Gastrocnemius medialis (tissue), 4 donors: ENCODE results near the gene NDUFC2.

Experiments used
- CTCF ChIP-seq, 5 experiments: fragments of 450-650 bp in 3 of 5; fragments of 200-600 bp in 2 of 5; sonication (generic) in 2 of 5; IDR thresholded peaks in 4 of 5; conservative IDR thresholded peaks in 1 of 5; 1 replicate in 4 of 5; 2 replicates in 1 of 5; pipeline ENCODE4 v1.5.1; 2016 to 2019; ENCODE audit warnings: antibody characterized with exemption in 5 of 5, mild to moderate bottlenecking in 3 of 5, moderate library complexity in 3 of 5
- POLR2A ChIP-seq, 2 donors: fragments of 450-650 bp; IDR thresholded peaks; one replicate each; pipeline ENCODE4 v1.6.1; 2017; ENCODE audit warnings: antibody characterized with exemption in 2 of 2, mild to moderate bottlenecking in 2 of 2, moderate library complexity in 2 of 2

DNA sequence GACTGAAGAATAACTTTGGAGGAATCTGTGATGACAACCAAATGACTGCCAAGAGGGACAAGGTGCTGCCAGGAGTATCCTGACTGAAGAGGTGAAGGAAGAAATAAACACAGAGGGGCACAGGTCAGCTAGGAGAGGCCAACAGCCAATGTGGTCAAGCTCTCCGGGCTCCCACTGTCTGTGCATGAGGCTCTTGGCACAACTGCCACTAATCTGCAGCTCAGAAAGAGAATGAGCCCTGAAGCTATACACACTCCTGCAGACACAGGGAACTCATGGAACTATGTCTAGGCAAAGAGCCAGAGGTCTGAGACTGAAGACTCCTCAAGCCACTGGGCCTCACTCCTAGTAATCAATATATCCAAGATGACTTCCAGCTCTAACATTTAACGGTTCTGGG, 9.0 kb downstream of the NDUFC2 start:
- TF ChIP-seq POLR2A (IDR thresholded peaks at IDR 0.05), result no peak
- TF ChIP-seq CTCF (IDR thresholded peaks at IDR 0.05 in 4 of 5, conservative IDR thresholded peaks at IDR 0.05 in 1 of 5), result no peak
